Measurements from ENCODE around the gene CPLX3.

DNA sequence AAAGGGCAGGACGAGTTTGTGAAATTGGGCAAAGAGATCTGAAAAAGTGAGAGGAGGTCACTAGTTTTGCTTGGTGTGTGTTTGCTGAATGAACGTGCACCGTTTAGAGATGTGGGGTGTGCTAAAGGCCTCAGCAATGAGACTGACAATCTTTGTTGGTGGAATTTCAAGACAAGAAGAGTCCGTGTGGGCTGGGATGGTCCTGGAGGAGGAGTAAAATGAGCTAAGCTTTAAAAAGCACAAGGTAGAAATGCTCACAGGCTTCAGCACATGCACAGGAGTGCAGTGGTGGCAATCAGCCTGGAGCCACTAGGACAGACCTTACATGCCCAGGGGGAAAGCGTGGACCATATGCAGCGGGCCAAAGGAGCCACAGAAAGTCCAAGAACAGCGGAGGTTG is 1.5 kb upstream of the CPLX3 start:
- TF ChIP-seq, protein P1, sequence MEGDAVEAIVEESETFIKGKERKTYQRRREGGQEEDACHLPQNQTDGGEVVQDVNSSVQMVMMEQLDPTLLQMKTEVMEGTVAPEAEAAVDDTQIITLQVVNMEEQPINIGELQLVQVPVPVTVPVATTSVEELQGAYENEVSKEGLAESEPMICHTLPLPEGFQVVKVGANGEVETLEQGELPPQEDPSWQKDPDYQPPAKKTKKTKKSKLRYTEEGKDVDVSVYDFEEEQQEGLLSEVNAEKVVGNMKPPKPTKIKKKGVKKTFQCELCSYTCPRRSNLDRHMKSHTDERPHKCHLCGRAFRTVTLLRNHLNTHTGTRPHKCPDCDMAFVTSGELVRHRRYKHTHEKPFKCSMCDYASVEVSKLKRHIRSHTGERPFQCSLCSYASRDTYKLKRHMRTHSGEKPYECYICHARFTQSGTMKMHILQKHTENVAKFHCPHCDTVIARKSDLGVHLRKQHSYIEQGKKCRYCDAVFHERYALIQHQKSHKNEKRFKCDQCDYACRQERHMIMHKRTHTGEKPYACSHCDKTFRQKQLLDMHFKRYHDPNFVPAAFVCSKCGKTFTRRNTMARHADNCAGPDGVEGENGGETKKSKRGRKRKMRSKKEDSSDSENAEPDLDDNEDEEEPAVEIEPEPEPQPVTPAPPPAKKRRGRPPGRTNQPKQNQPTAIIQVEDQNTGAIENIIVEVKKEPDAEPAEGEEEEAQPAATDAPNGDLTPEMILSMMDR (IDR thresholded peaks at IDR 0.05): no peak
- TF ChIP-seq RAD21 (conservative IDR thresholded peaks at IDR 0.05 in 1 of 2, IDR thresholded peaks at IDR 0.05 in 1 of 2) (no peak), ZNF302 (CRISPR knock-in tag; IDR thresholded peaks at IDR 0.05) (no peak)
